ENCODE results near the gene RPN2.

RPN2 gene

GRCh38 chr20:37266940-37267666 lies 88.0 kb downstream of the RPN2 start:
- no peak for DNase-seq (ENCODE audit: low read depth in 2 of 2)

DNA sequence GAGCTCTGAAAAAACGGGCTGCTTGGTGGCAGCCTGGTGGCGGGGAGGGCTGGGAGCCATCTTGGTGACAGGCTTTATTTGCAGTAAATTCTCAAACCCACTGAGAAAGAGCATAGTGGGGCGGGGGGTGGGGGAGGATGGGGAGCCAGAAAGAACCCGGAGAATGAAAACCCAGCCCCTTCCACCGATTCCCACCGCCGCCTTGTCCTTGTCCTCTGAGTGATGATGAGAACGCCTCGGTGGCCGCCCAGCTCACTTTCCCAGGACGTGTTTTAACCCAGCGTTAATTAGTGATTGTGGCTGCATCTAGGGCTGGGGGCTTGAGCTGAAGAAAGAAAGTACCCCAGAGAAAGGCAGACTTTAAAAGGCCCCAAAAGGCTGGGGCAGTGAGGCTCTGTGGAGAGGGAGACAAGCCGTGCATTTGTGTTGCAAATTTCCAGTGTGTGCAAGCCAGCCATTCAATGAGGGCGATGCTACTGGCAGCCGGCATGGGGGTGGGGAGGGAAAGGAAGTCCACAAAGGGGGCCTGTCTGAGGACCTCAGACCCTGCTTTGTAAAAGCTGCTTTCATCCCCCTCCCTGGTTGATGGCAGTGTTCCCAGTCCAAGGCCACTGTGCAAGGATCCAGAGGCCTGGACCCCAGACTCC lies 88.7 kb downstream of the RPN2 start:
- no peak for DNase-seq (ENCODE audit: low read depth in 2 of 2)

DNA sequence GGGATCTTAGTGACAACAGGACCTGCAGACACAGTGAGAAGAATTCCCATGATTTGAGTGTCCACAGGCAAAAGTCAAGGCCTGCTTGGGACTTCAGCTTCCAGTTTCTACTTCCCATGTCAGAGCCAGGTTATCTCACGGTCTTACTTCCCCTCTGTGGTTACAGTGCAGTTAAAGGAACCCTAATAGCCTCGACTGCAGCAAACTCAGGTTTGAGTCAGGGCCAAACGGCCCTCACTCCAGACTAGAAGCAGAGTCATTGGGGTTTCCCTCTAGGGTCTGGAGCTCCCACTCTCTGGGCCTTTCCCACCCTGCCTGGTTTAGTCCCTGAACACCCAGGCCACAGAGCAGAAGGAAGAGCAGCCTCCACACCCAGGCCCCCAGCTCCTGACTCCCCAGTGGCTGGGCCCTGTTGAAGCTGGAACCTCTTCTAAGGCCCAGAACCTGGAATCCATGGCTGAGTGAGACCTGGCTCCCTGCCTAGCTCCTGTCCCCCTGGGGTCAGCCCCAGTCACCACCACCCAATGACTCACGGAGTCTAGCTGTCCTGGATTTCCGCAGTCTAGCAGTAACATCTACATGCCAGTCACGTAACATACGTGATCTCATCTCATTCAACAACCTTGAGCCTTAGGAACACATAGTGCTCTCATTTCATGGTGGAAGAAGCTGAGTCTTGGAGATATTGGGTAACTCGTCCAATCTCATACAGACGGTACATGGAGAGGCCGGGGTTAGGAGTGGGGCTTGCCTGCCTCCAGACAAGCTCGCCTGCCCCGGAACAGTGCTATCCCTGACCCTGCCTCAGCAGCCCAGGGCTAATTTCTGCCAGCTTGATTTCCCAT lies 91.7 kb downstream of the RPN2 start:
- no peak for DNase-seq (ENCODE audit: low read depth in 2 of 2)

DNA sequence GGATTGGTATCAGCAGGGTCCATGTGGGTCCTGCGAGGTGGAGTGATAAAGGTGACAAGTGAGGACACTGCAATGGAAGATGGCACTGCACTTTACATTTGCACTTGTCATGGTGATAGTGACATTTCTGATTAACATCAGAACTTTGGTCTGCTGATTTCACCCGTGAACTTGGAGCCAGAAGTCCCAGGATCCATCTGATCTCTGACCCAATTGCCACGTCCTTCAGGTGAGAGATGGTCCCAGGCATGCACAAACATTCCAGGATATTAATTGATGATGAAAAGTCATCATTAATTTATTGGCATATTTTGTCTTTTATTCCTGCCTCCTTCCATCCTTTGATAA lies 92.3 kb downstream of the RPN2 start:
- no peak for DNase-seq (ENCODE audit: low read depth in 2 of 2)

DNA sequence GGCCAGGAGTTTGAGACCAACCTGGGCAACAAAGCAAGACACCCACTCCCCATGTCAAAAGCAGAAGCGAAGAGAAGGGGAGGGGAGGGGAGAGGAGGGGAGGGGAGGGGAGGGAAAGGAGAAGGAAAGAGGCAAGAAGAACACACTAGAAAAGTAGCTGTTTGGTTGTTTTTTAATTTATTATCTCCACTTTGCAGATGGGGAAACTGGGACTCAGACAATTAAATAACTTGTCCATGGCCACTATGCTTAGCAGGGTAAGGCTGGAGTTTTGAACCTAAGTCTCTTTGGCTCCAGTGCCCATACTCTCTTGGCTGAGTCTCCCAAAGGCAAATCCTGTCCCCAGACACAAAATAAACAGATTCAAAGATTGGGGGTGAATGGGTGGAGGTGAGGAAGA lies 94.9 kb downstream of the RPN2 start:
- DNase-seq (ENCODE audit: low read depth in 2 of 2) = no peak

GRCh38 chr20:37274851-37275524 lies 95.9 kb downstream of the RPN2 start:
- DNase-seq (ENCODE audit: low read depth in 2 of 2) = no peak

GRCh38 chr20:37276494-37277252 lies 97.5 kb downstream of the RPN2 start:
- DNase-seq (ENCODE audit: low read depth in 2 of 2) = no peak

GRCh38 chr20:37277253-37277593 lies 98.1 kb downstream of the RPN2 start:
- DNase-seq (ENCODE audit: low read depth in 2 of 2) = no peak

DNA sequence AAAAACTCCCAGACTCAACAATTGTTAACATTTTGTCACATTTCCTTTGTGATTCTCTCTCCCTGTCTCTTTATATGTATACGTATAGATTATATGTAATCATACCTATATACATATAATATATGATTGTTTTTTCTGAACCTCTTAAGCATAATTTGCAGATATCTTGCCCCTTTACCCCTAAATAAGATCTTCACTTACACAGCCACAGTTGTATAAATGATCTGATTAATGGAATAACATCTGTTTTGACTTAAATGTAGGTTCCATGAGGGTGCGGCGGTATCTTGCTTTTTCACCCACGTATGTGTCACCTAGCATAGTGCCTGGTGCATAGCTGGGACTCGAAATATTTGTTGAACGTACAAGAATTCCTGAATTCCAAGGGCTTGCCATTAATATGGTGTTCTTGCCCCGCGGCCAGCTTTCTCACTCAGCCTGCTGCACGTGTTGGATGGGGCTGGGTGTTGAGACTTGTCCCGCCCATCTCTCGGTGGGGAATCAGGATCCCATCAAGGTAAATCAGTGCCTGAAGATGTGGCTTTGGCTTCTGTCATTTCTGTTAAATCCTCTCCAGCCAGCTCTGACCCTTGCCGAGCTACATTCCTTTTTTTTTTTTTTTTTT lies 99.9 kb downstream of the RPN2 start:
- DNase-seq (ENCODE audit: low read depth in 2 of 2) = no peak

DNA sequence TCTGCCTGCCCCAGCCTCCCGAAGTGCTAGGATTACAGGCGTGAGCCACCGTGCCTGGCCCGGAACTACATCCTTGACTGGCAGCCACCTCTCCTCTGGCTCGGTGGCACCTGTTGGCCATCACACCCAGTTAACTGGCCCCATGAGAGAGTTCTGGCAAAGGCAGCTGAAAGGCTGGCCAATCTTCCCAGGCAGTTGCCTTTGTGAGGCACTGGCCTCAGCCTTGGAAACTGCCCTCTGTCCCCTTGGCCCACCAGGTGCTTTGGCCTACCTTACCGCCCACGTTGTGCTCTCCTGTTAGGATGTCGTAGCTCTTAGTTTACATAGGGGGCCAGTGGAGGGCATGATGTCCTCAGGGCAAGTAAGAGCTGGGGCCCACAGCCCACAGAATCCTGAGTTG lies 100.7 kb downstream of the RPN2 start:
- no peak for DNase-seq (ENCODE audit: low read depth in 2 of 2)

GRCh38 chr20:37280403-37280802 lies 101.3 kb downstream of the RPN2 start:
- DNase-seq (ENCODE audit: low read depth in 2 of 2) = no peak

GRCh38 chr20:37282556-37282955 lies 103.4 kb downstream of the RPN2 start:
- no peak for DNase-seq (ENCODE audit: low read depth in 2 of 2)

- DNase-seq (ENCODE audit: low read depth in 2 of 2) = no peak
Measured at GRCh38 chr20:37283530-37284195, 104.5 kb downstream of the RPN2 start.

DNA sequence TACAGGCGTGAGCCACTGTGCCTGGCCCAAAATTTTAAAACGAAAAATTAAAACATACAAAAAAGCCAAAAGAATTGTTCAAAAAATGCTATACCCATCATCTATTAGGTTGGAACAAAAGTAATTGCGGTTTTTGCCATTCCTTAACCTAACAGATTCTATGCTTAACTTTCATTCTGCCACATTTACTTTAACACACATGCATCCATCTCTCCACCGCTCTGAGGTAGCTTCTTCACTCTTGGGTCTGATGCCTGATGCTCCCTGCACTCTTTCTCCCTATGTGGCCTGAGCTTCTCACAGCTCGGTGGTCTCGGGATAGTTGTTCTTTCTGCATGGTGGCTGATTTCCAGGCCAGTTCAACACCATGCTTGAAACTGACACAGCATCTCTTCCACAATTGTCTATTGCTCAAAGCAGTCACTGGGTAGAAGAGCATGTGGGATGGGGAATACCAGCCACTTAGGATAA lies 105.6 kb downstream of the RPN2 start:
- no peak for DNase-seq (ENCODE audit: low read depth in 2 of 2)

- no peak for DNase-seq (ENCODE audit: low read depth in 2 of 2)
Measured at GRCh38 chr20:37285664-37286374, 106.7 kb downstream of the RPN2 start.

GRCh38 chr20:37288091-37288490 lies 109.0 kb downstream of the RPN2 start:
- DNase-seq (ENCODE audit: low read depth in 2 of 2) = no peak

- DNase-seq (ENCODE audit: low read depth in 2 of 2) = no peak
Measured at GRCh38 chr20:37290158-37290810, 111.2 kb downstream of the RPN2 start.
